NT2/D1 (cell line): ENCODE data around the gene FAM187B.
"Not testable (repeated sequence)": the region's sequence is repeated elsewhere in the genome, so short reads cannot be mapped to it uniquely, and the experiment has no call there.

Source experiments
- SUZ12 ChIP-seq: IDR thresholded peaks from 2 replicates; pipeline ENCODE4 v1.6.1; 2011; ENCODE audit not compliant: insufficient read length, insufficient read depth; ENCODE audit errors: extremely low read depth
- YY1 ChIP-seq: IDR thresholded peaks from 2 replicates; pipeline ENCODE4 v1.6.1; 2011; ENCODE audit not compliant: insufficient read length, insufficient read depth
- ZNF274 ChIP-seq: IDR thresholded peaks from 2 replicates; pipeline ENCODE4 v1.6.1; 2011; ENCODE audit warnings: mild to moderate bottlenecking, low read depth, low read length

- not testable (repeated sequence) for TF ChIP-seq ZNF274, YY1, SUZ12
Measured at GRCh38 chr19:35196861-35197260, 31.7 kb downstream of the FAM187B start.
